Subcutaneous adipose tissue (tissue), 4 donors: Measurements from ENCODE around the gene PABPC3. TPM values are rescaled to one million over a fixed set of nuclear protein-coding genes. Genes with fewer than 3 reads are reported as not detected.

Experiments used
- CTCF ChIP-seq: fragments of 450-650 bp; IDR thresholded peaks from one replicate; pipeline ENCODE4 v1.5.1; 2016; ENCODE audit warnings: low read depth, mild to moderate bottlenecking, control low read depth, antibody characterized with exemption, moderate library complexity
- total RNA-seq, 4 donors: library from RNA; depleted of rRNA; stranded (reverse); fragments of >200 nt; gene quantifications; one replicate each; pipeline ENCODE4 v1.1.0, GENCODE V29; 2016

The PABPC3 gene
- total RNA-seq, 4 donors from 2014 or later, result 0.17 to 0.33 (median 0.20) TPM

GRCh38 chr13:25064396-25064795 lies 31.5 kb upstream of the PABPC3 start:
- no peak for TF ChIP-seq CTCF

- no peak for TF ChIP-seq CTCF
These were observed 29.8 kb upstream of the PABPC3 start for GRCh38 chr13:25065974-25066770.

GRCh38 chr13:25067064-25067463 lies 28.9 kb upstream of the PABPC3 start:
- no peak for TF ChIP-seq CTCF

- TF ChIP-seq CTCF, result no peak
These were observed 27.1 kb upstream of the PABPC3 start for GRCh38 chr13:25068810-25069209.

GRCh38 chr13:25069236-25069635 lies 26.7 kb upstream of the PABPC3 start:
- no peak for TF ChIP-seq CTCF

GRCh38 chr13:25069911-25070310 lies 26.0 kb upstream of the PABPC3 start:
- no peak for TF ChIP-seq CTCF

- TF ChIP-seq CTCF, result no peak
These were observed 15.2 kb upstream of the PABPC3 start for GRCh38 chr13:25080773-25081172.
